K562 (cell line): ENCODE results near the gene PTPRF. TPM values are rescaled to one million over a fixed set of nuclear protein-coding genes. Genes with fewer than 3 reads are reported as not detected.
A peak's percentile ranks its signal among the peaks of the same experiment; 100 is the strongest.

ENCODE experiments used
- ATAC-seq: fragments of 200-7000 bp; cut with Tn5 transposase; 3 replicates; pipeline ENCODE4 v1.9.1; 2020; ENCODE audit warnings: moderate library complexity
- BruUV-seq: library from RNA; stranded (reverse); fragments of 400-500 nt; replicated peaks from 2 replicates; lab custom pipeline; 2021; lab: Mats Ljungman, UMichigan
- CTCF ChIA-PET: fragments of 300-600 bp; formaldehyde crosslinking; extraction: SDS; loops from one replicate; lab custom pipeline; 2021; ENCODE audit warnings: low intra/inter-chr PET ratio; lab: Yijun Ruan, JAX
- POLR2A ChIA-PET: fragments of 300-600, 350-650 bp; sonication (Branson Sonifier 250); formaldehyde crosslinking; extraction: SDS; loops from one replicate; lab custom pipeline; 2021; ENCODE audit warnings: antibody characterized with exemption, inconsistent platforms; lab: Yijun Ruan, JAX
- DNase-seq, 4 experiments: peaks; one replicate each; pipeline versions ENCODE4 v3.0.0 to v3.0.0-alpha.2; 2011 to 2018; ENCODE audit warnings: low spot score in 3 of 4, mixed read lengths in 3 of 4; ENCODE audit errors: extremely low read depth in 1 of 4
- FAIRE-seq: peaks from 2 replicates; lab custom pipeline; 2011; peaks lifted over from hg19 to GRCh38; lab: Jason Lieb, UNC
- H2AFZ ChIP-seq: 2 replicates; pipeline ENCODE4 v1.6.0; 2011; ENCODE audit warnings: low read depth, low read length, control low read depth, inconsistent platforms
- H3K27ac ChIP-seq: fragments of 200-600 bp; 3 replicates; pipeline ENCODE4 v1.8.0; 2011; ENCODE audit warnings: low read depth, mild to moderate bottlenecking, control low read depth, inconsistent platforms, low read length, moderate library complexity, mixed read lengths; ENCODE audit errors: extremely low read depth
- H3K27me3 ChIP-seq, 2 experiments: fragments of 300-600 bp in 1 of 2; 2 replicates in 1 of 2; 3 replicates in 1 of 2; pipeline versions ENCODE4 v1.6.0 to v1.8.0; 2011; ENCODE audit warnings: inconsistent platforms in 2 of 2, low read length in 2 of 2, mild to moderate bottlenecking in 1 of 2, mixed read lengths in 1 of 2, moderate library complexity in 1 of 2; ENCODE audit not compliant: control insufficient read depth in 2 of 2, insufficient read depth in 2 of 2
- H3K36me3 ChIP-seq: fragments of 300-600 bp; 3 replicates; pipeline ENCODE4 v1.8.0; 2011; ENCODE audit warnings: mild to moderate bottlenecking, low read length, inconsistent platforms; ENCODE audit not compliant: control insufficient read depth, insufficient read depth
- H3K4me1 ChIP-seq, 2 experiments: fragments of 200-600 bp in 1 of 2; replicated peaks in 1 of 2; 2 replicates in 1 of 2; 3 replicates in 1 of 2; pipeline versions ENCODE4 v1.5.1 to v1.8.0; 2011; ENCODE audit warnings: inconsistent platforms in 2 of 2, low read length in 2 of 2, mild to moderate bottlenecking in 1 of 2, mixed read lengths in 1 of 2, moderate library complexity in 1 of 2; ENCODE audit not compliant: control insufficient read depth in 2 of 2, insufficient read depth in 2 of 2
- H3K4me2 ChIP-seq: 2 replicates; pipeline ENCODE4 v1.6.1; 2011; ENCODE audit warnings: low read length, control low read depth, inconsistent platforms, mixed read lengths; ENCODE audit not compliant: insufficient read depth
- H3K4me3 ChIP-seq: fragments of 200-600 bp; sonication (generic), shearing (Covaris generic); 2 replicates; pipeline ENCODE4 v1.5.1; 2016; ENCODE audit warnings: control low read depth, inconsistent platforms
- H3K79me2 ChIP-seq: fragments of 200-600 bp; 3 replicates; pipeline ENCODE4 v1.8.0; 2011; ENCODE audit warnings: low read length, inconsistent platforms; ENCODE audit not compliant: control insufficient read depth, insufficient read depth
- H3K9ac ChIP-seq, 2 experiments: 2 replicates each; pipeline versions ENCODE4 v1.6.0 to v1.6.1; 2011; ENCODE audit warnings: low read depth in 2 of 2, low read length in 2 of 2, control low read depth in 1 of 2, inconsistent platforms in 1 of 2, mild to moderate bottlenecking in 1 of 2, mixed read lengths in 1 of 2; ENCODE audit not compliant: insufficient read depth in 1 of 2
- H3K9me1 ChIP-seq: one replicate; pipeline ENCODE4 v1.6.0; 2011; ENCODE audit warnings: inconsistent platforms, mild to moderate bottlenecking, low read length, moderate library complexity; ENCODE audit not compliant: control insufficient read depth, insufficient read depth
- H3K9me3 ChIP-seq: replicated peaks from 2 replicates; pipeline ENCODE4 v1.5.1; 2011; ENCODE audit warnings: low read depth, low read length, inconsistent platforms; ENCODE audit not compliant: control insufficient read depth, insufficient read depth
- H4K20me1 ChIP-seq: replicated peaks from 2 replicates; pipeline ENCODE4 v1.6.1; 2011; ENCODE audit warnings: low read length, inconsistent platforms, mixed read lengths; ENCODE audit not compliant: control insufficient read depth, insufficient read depth
- JUN ChIP-seq, 2 experiments: sonication (generic) in 1 of 2; formaldehyde crosslinking in 1 of 2; IDR thresholded peaks; 2 replicates each; pipeline versions ENCODE4 v1.6.1 to v1.8.0; 2012 to 2022; ENCODE audit warnings: borderline replicate concordance in 2 of 2, mild to moderate bottlenecking in 2 of 2, improper control_type of control experiment in 1 of 2, low read depth in 1 of 2, low read length in 1 of 2, missing genetic modification reagents in 1 of 2
- MAX ChIP-seq: sonication (generic); formaldehyde crosslinking; IDR thresholded peaks from 2 replicates; pipeline ENCODE4 v1.9.0; 2022; ENCODE audit warnings: mild to moderate bottlenecking, missing genetic modification reagents
- RBM34 ChIP-seq: fragments of 200-400 bp; formaldehyde crosslinking; IDR thresholded peaks from 2 replicates; pipeline ENCODE4 v1.6.1; 2018; ENCODE audit warnings: low read length, borderline replicate concordance; ENCODE audit not compliant: insufficient read depth
- REST ChIP-seq, 2 experiments: fragments of 450-650 bp; formaldehyde crosslinking in 1 of 2; IDR thresholded peaks; 2 replicates each; pipeline versions ENCODE4 v1.4.0 to v1.6.1; 2014 to 2020; ENCODE audit warnings: mild to moderate bottlenecking in 2 of 2, borderline replicate concordance in 1 of 2, low read depth in 1 of 2
- TCF3 ChIP-seq: sonication (generic); formaldehyde crosslinking; IDR thresholded peaks from 2 replicates; pipeline ENCODE4 v1.4.0; 2020; ENCODE audit warnings: mild to moderate bottlenecking, missing genetic modification reagents
- TFAP4 ChIP-seq: sonication (generic); formaldehyde crosslinking; IDR thresholded peaks from 2 replicates; pipeline ENCODE4 v1.8.0; 2022; ENCODE audit warnings: missing genetic modification reagents, mild to moderate bottlenecking, moderate library complexity, borderline replicate concordance
- ZNF699 ChIP-seq: fragments of 250-450 bp; sonication (Bioruptor Pico); IDR thresholded peaks from 2 replicates; pipeline ENCODE4 v1.8.0; 2021; ENCODE audit warnings: mild to moderate bottlenecking, moderate library complexity; ENCODE audit not compliant: insufficient replicate concordance
- WGBS: fragments of 100-300 bp; shearing (Covaris generic); methylation state at CpG from one replicate; pipeline ENCODE4 v1.1.6; 2016; ENCODE audit warnings: low coverage, mixed read lengths; ENCODE audit not compliant: insufficient coverage; ENCODE audit errors: missing lambda C conversion rate; 5-methylcytosine and 5-hydroxymethylcytosine counted together
- in situ Hi-C: fragments of 300-500 bp; cut with MboI; formaldehyde crosslinking; loops from 4 replicates; pipeline ENCODE4 v1.15.0; 2018; ENCODE audit warnings: inconsistent platforms, mixed read lengths
- intact Hi-C: fragments of 100-400 bp; cut with micrococcal nuclease; formaldehyde crosslinking; loops from 2 replicates; pipeline ENCODE4 v1.14.2; 2022
- polyA plus RNA-seq, 8 experiments: library from polyadenylated mRNA; depleted of rRNA in 4 of 8; stranded (reverse) in 5 of 8; unstranded in 3 of 8; fragments of >200 nt; fragmentation: Nextera tagmentation in 2 of 8; fragmentation: Illumina TruSeq in 1 of 8; extraction: Ambion mirVana in 2 of 8; extraction: Trizol in 1 of 8; gene quantifications; 2 replicates each; pipeline versions ENCODE4 v1.2.1 to v1.2.3, GENCODE V29; 2011 to 2014; ENCODE audit warnings: inconsistent platforms in 1 of 8, missing spikeins in 1 of 8
- total RNA-seq, 7 experiments: library from RNA; depleted of rRNA in 6 of 7; stranded (reverse); fragments of >200 nt in 6 of 7; fragmentation: Illumina TruSeq in 2 of 7; extraction: Trizol in 2 of 7; gene quantifications; 2 replicates each; pipeline versions ENCODE4 v1.2.1 to v1.2.3, GENCODE V29; 2011 to 2021; ENCODE audit warnings: low replicate concordance in 1 of 7

Gene PTPRF
- total and polyA plus RNA-seq, 9 of the 15 experiments (the other 6 are each of a cell fraction or from before 2014, with no cell fraction given) = 0.13 to 4.3 (median 1.1) TPM

GRCh38 chr1:43580039-43580438 lies 49.4 kb downstream of the PTPRF start (continued):
- TF ChIP-seq MAX (peak; percentile 88), TCF3 (peak; percentile 41; the same call in 1 of the 2 replicates)

- POLR2A ChIA-PET = interaction anchor here (0.7 to 2.4 kb wide), 3 partner anchors 10 to 353 kb away, joined by 3 to 9 read pairs (median 3); no protein-coding TSS in a partner anchor
- FAIRE-seq = peak; percentile 90
- H2AFZ ChIP-seq = 0 out of 2 replicates have a peak overlapping the region, but pooled peaks have one; percentile 1
- TF ChIP-seq RBM34 (no peak), REST (IDR thresholded peaks at IDR 0.05; ENCODE audit: borderline replicate concordance) (peak; percentile 11; the same call in 1 of the 2 replicates), REST (CRISPR knock-in tag; IDR thresholded peaks at IDR 0.05; ENCODE audit: low read depth) (no peak), JUN (IDR thresholded peaks at IDR 0.05; ENCODE audit: borderline replicate concordance, low read depth, low read length) (peak; percentile 81; the same call in 1 of the 2 replicates), JUN (CRISPR knock-in tag; IDR thresholded peaks at IDR 0.05; ENCODE audit: borderline replicate concordance) (no peak), ZNF699 (CRISPR knock-in tag) (no peak), MAX (peak; percentile 57), TFAP4 (CRISPR knock-in tag) (peak; percentile 86; the same call in 1 of the 2 replicates)
These were observed 51.5 kb downstream of the PTPRF start for GRCh38 chr1:43582162-43582566.

More at GRCh38 chr1:43582162-43582566, 51.5 kb downstream of the PTPRF start:
- Histone ChIP-seq H3K36me3 (no peaks in the 10 kb centered on the region), H3K9ac (peak overlapping the region in 1 of 2 experiments; percentile 10; a peak in 1 of 4 replicates), H4K20me1 (peaks cover 12% of the 10 kb centered on the region), H3K4me3 (no peak overlapping the region), H3K27ac (no peak overlapping the region), H3K79me2 (no peaks in the 10 kb centered on the region), H3K9me3 (no peaks in the 10 kb centered on the region), H3K9me1 (no peaks in the 10 kb centered on the region), H3K4me2 (no peak overlapping the region), H3K27me3 (peaks cover 14 to 83% of the 10 kb centered on the region in 2 experiments; a peak in 4 of 5 replicates), H3K4me1 (peaks cover 3 to 27% of the 10 kb centered on the region in 2 experiments; a peak in 4 of 5 replicates)
- intact Hi-C loops = no loop called here
- peak; percentile 72 for ATAC-seq
- in situ Hi-C loops = no loop called here
- 28% methylated on average over 5 of the region's 5 CpGs for WGBS
- peak; percentile 72 to 78 (median 74) for DNase-seq
- BruUV-seq = no TSS peak
- CTCF ChIA-PET = no interaction called here
